ENCODE measurements around the gene SHLD2. TPM values are rescaled to one million over a fixed set of nuclear protein-coding genes. Genes with fewer than 3 reads are reported as not detected.

The SHLD2 gene
- total RNA-seq, 1 donor from 2014 or later = 26.4 TPM

DNA sequence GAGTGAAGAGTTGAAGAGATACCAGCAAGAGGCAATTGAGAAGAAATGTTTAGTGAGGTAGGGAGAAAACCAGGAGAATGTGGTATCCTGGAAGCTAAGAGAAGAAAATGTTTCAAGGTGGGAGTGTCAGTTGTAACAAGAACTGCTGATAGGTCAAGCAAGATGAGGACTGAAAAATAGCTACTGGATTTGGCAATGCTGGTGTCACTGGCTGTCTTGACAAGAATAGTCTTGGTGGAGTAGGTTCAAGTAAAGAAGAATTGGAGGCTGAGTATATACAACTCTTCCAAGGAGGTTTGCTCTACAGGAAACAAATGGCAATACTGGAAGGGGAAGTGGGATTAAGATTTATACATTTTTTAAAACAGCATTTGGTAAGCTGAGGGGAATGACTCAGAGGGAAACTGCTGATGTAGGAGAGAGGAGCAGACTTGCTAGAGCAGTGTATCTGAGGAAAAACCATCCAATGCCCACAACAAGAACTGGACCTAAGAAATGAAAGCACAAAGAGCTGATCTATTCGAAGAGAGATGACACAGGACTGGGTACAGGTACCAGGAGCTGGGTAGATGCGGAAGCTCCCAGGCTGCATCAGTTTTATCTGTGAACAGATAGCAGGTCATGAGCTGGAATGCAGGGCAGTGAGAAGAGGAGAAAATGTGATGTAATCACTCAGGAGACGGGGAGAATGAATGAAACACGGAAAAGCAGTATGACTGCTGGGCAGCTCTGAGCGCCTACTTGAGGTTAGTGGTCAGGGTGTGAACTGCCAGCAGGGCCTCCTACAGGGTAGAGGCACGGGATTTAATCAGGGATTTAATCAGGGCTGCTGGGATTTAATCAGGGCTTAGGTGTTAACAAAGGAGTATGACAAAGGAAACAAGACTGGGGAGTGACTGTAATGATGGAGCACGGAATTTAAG is 40.4 kb upstream of the SHLD2 start:
- DNase-seq (ENCODE audit: low read depth) = no peak
- TF ChIP-seq, protein P1, sequence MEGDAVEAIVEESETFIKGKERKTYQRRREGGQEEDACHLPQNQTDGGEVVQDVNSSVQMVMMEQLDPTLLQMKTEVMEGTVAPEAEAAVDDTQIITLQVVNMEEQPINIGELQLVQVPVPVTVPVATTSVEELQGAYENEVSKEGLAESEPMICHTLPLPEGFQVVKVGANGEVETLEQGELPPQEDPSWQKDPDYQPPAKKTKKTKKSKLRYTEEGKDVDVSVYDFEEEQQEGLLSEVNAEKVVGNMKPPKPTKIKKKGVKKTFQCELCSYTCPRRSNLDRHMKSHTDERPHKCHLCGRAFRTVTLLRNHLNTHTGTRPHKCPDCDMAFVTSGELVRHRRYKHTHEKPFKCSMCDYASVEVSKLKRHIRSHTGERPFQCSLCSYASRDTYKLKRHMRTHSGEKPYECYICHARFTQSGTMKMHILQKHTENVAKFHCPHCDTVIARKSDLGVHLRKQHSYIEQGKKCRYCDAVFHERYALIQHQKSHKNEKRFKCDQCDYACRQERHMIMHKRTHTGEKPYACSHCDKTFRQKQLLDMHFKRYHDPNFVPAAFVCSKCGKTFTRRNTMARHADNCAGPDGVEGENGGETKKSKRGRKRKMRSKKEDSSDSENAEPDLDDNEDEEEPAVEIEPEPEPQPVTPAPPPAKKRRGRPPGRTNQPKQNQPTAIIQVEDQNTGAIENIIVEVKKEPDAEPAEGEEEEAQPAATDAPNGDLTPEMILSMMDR (IDR thresholded peaks at IDR 0.05; ENCODE audit: insufficient read depth, low read length, poor library complexity, severe bottlenecking) = no peak
- H3K36me3 ChIP-seq (ENCODE audit: control insufficient read depth, insufficient read depth, low read length) = peaks cover 2% of the 10 kb centered on the region

DNA sequence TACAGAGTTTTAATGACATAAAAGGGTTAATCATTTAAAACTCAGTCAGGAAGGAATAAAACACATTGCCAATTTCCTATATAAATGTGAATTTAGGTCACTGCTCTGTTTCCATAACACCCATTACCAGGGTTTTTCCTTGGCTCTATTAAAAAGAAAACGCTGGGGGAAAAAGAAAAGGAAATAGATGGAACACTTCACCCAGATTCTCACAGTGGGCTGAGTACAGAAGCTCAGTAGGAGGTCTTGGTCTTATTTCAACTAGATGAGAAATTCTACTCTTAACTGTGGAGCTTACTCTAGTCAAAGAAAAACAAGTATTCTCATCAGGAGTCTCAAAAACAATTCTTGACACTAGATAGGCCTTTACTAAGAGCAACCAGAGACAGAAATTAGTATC is 36.8 kb upstream of the SHLD2 start:
- Histone ChIP-seq H3K36me3 (ENCODE audit: control insufficient read depth, insufficient read depth, low read length) (peaks cover 2% of the 10 kb centered on the region), H3K4me3 (ENCODE audit: low read depth, low read length) (no peak overlapping the region), H3K27me3 (ENCODE audit: control insufficient read depth, insufficient read depth, low read length) (no peaks in the 10 kb centered on the region)
- TF ChIP-seq, protein P1 (IDR thresholded peaks at IDR 0.05; ENCODE audit: insufficient read depth, low read length, poor library complexity, severe bottlenecking) = no peak
- no peak for DNase-seq (ENCODE audit: low read depth)

More for the DNA sequence above, 40.4 kb upstream of the SHLD2 start:
- no peaks in the 10 kb centered on the region for H3K27me3 ChIP-seq (ENCODE audit: control insufficient read depth, insufficient read depth, low read length)
- no peak overlapping the region for H3K4me3 ChIP-seq (ENCODE audit: low read depth, low read length)

DNA sequence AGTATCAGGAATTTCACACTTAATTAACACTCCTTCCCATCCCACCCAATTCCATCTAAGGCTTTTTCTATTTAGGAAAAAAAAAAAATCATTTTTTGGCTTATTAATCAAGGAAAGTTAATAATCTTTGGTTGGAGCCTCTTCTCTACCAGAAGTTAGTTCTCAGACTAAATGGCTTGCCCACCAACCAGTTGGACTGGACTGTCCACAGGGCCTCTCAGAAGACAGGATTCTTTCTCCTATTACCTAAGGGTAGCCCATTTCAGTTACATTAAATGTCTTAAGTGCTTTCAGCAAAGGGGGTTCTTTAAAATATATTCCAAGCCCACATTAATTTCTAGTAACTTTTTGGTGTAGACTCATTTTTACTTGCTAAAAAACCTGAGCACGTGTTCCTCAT is 35.6 kb upstream of the SHLD2 start:
- TF ChIP-seq, protein P1 (IDR thresholded peaks at IDR 0.05; ENCODE audit: insufficient read depth, low read length, poor library complexity, severe bottlenecking) = no peak
- Histone ChIP-seq H3K4me3 (ENCODE audit: low read depth, low read length) (no peak overlapping the region), H3K36me3 (ENCODE audit: control insufficient read depth, insufficient read depth, low read length) (peaks cover 2% of the 10 kb centered on the region), H3K27me3 (ENCODE audit: control insufficient read depth, insufficient read depth, low read length) (no peaks in the 10 kb centered on the region)
- DNase-seq (ENCODE audit: low read depth) = no peak

DNA sequence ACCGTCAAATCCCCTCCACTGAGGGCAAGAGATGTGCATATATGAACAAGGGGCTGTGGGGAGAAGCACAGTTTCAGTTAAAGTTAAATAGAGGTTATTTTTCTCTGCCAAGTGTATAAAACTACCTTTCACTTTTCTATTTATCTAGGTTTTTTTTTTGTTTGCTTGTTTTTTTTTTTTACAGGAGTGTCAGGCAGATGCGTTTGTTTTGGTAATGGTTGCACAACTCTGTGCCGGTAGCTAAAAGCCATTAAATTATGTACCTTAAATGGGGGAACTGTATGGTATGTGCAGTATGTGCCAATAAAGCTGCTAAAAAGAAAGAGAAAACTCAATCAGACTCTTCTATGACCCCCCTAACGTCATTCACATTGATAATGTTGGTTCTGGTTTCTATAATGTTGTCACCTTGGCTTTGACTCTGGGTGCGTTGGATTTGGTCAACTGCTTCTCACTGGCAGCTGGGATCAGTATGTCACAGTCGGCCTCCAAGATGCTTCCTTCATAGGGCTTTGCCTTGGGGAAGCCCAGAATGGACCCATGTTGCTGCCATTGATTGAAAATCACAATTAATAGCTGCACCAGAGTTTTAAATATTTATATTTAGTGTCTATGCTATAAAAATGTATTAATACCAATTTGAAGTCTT is 34.6 kb upstream of the SHLD2 start:
- Histone ChIP-seq H3K36me3 (ENCODE audit: control insufficient read depth, insufficient read depth, low read length) (peaks cover 1% of the 10 kb centered on the region), H3K27me3 (ENCODE audit: control insufficient read depth, insufficient read depth, low read length) (no peaks in the 10 kb centered on the region), H3K4me3 (ENCODE audit: low read depth, low read length) (no peak overlapping the region)
- no peak for DNase-seq (ENCODE audit: low read depth)
- TF ChIP-seq, protein P1 (IDR thresholded peaks at IDR 0.05; ENCODE audit: insufficient read depth, low read length, poor library complexity, severe bottlenecking) = no peak

DNA sequence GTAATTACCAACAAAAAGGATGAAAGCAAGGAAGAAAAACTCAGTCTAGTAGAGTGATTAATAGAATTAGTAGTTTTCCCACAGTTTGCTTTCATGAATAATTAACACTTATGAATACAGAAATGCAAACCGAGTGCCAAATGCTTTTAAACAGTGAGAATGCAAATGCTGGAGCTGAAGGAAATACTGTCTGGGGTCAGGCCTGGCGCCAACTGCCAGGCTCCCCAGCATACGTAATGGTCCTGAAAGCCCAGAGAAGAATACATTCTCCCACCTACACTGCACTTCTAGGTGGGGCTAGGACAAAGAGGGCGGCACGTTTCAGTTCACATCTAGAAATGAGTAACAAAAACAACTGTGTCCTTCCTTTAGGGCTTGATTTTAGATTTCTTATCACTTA is 30.4 kb upstream of the SHLD2 start:
- TF ChIP-seq, protein P1 (IDR thresholded peaks at IDR 0.05; ENCODE audit: insufficient read depth, low read length, poor library complexity, severe bottlenecking) = no peak
- H3K36me3 ChIP-seq (ENCODE audit: control insufficient read depth, insufficient read depth, low read length) = no peaks in the 10 kb centered on the region
- no peak for DNase-seq (ENCODE audit: low read depth)

More for the DNA sequence above, 30.4 kb upstream of the SHLD2 start:
- Histone ChIP-seq H3K4me3 (ENCODE audit: low read depth, low read length) (no peak overlapping the region), H3K27me3 (ENCODE audit: control insufficient read depth, insufficient read depth, low read length) (no peaks in the 10 kb centered on the region)
